ENCODE data around the gene ARHGAP40.

The ARHGAP40 gene

GRCh38 chr20:38669688-38670087, 68.1 kb downstream of the ARHGAP40 start:
- H3K4me3 ChIP-seq (ENCODE audit: low read depth, low read length): no peak overlapping the region
- DNase-seq (ENCODE audit: low read depth): no peak
- TF ChIP-seq, protein P1, sequence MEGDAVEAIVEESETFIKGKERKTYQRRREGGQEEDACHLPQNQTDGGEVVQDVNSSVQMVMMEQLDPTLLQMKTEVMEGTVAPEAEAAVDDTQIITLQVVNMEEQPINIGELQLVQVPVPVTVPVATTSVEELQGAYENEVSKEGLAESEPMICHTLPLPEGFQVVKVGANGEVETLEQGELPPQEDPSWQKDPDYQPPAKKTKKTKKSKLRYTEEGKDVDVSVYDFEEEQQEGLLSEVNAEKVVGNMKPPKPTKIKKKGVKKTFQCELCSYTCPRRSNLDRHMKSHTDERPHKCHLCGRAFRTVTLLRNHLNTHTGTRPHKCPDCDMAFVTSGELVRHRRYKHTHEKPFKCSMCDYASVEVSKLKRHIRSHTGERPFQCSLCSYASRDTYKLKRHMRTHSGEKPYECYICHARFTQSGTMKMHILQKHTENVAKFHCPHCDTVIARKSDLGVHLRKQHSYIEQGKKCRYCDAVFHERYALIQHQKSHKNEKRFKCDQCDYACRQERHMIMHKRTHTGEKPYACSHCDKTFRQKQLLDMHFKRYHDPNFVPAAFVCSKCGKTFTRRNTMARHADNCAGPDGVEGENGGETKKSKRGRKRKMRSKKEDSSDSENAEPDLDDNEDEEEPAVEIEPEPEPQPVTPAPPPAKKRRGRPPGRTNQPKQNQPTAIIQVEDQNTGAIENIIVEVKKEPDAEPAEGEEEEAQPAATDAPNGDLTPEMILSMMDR (IDR thresholded peaks at IDR 0.05; ENCODE audit: control insufficient read depth, extremely low read depth, insufficient read depth): no peak

GRCh38 chr20:38670786-38671185, 69.2 kb downstream of the ARHGAP40 start:
- TF ChIP-seq, protein P1 (IDR thresholded peaks at IDR 0.05; ENCODE audit: control insufficient read depth, extremely low read depth, insufficient read depth): no peak
- DNase-seq (ENCODE audit: low read depth): no peak
- no peak overlapping the region for H3K4me3 ChIP-seq (ENCODE audit: low read depth, low read length)

DNA sequence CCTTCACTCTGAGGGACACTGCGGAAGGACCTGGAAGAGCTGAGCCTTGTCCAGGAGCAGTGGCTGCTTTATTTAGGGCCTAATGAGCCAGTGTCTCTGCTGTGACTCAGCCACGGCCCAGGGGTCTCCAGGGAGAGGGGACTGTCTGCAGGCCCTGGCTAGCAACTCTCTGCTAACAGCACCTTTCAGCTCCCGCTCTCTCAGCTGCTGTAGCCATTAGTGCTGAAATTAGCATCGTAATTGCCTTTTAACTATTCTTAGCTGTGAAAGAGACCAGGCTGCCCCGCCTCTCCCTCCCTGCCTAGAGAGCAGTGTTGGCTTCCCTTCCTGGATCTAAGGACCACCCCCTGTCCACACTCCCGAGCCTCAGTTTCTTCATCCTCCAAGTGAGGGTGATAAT, 69.6 kb downstream of the ARHGAP40 start:
- DNase-seq (ENCODE audit: low read depth): no peak
- no peak overlapping the region for H3K4me3 ChIP-seq (ENCODE audit: low read depth, low read length)
- TF ChIP-seq, protein P1 (IDR thresholded peaks at IDR 0.05; ENCODE audit: control insufficient read depth, extremely low read depth, insufficient read depth): no peak

DNA sequence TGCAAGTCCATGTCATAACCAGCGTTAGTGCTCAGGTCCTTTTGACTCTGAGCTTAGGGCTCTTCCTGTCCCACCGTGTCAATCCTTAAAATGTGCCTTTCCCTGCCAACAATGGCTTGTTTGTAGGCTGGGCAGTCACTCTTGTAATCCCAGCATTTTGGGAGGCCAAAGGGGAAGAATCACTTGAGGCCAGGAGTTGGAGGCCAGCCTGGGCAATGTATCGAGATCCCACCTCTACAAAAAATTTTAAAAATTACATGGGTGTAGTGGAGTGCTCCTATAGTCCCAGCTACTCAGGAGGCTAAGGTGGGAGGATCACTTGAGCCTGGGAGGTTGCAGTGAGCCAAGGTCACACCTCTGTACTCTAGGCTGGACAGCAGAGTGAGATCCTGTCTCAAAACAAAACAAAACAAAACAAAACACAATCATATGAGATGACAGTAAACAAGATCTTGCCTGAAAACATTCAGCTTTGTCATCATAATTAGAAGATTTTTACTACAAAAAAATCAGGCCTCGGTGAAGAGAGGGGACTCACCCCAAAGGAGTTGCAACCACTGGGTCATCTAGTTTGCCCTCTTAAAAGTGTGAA, 70.2 kb downstream of the ARHGAP40 start:
- TF ChIP-seq, protein P1 (IDR thresholded peaks at IDR 0.05; ENCODE audit: control insufficient read depth, extremely low read depth, insufficient read depth): no peak
- DNase-seq (ENCODE audit: low read depth): no peak
- no peak overlapping the region for H3K4me3 ChIP-seq (ENCODE audit: low read depth, low read length)

- no peak for DNase-seq (ENCODE audit: low read depth)
- no peak overlapping the region for H3K4me3 ChIP-seq (ENCODE audit: low read depth, low read length)
- TF ChIP-seq, protein P1 (IDR thresholded peaks at IDR 0.05; ENCODE audit: control insufficient read depth, extremely low read depth, insufficient read depth): no peak
Measured at GRCh38 chr20:38672504-38672903, 70.9 kb downstream of the ARHGAP40 start.

DNA sequence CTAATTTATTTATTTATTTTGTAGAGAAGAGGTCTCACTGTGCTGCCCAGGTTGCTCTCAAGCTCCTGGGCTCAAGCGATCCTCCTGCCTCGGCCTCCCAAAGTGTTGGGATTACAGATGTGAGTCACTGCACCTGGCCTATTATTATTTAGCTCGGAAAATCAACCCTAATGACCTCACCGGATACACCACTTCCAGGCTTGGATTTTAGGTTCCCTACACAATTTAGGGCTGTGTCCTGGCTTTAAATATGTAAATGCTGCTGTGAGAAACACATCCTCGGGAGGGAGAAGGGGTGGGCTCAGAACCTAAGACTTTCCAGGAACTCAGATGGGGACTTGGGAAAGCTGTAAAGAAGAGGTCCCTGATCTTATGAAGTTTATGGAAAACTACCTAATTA, 71.7 kb downstream of the ARHGAP40 start:
- no peak for DNase-seq (ENCODE audit: low read depth)
- H3K4me3 ChIP-seq (ENCODE audit: low read depth, low read length): no peak overlapping the region
- TF ChIP-seq, protein P1 (IDR thresholded peaks at IDR 0.05; ENCODE audit: control insufficient read depth, extremely low read depth, insufficient read depth): no peak

GRCh38 chr20:38673725-38674091, 72.1 kb downstream of the ARHGAP40 start:
- TF ChIP-seq, protein P1 (IDR thresholded peaks at IDR 0.05; ENCODE audit: control insufficient read depth, extremely low read depth, insufficient read depth): no peak
- no peak overlapping the region for H3K4me3 ChIP-seq (ENCODE audit: low read depth, low read length)
- DNase-seq (ENCODE audit: low read depth): no peak
